Osteocyte (in vitro differentiated cells): Measurements from ENCODE around the gene LAMB1. TPM values are rescaled to one million over a fixed set of nuclear protein-coding genes. Genes with fewer than 3 reads are reported as not detected.
A peak's percentile ranks its signal among the peaks of the same experiment; 100 is the strongest.
"Not testable (repeated sequence)": the region's sequence is repeated elsewhere in the genome, so short reads cannot be mapped to it uniquely, and the experiment has no call there.

Experiments
- DNase-seq: peaks from one replicate; pipeline ENCODE4 v3.0.0; 2021; ENCODE audit warnings: mixed read lengths; ENCODE audit not compliant: unreplicated experiment; ENCODE audit errors: extremely low spot score
- H3K27ac Mint-ChIP-seq: one replicate; pipeline ENCODE4 v1.8.0; 2021; ENCODE audit warnings: mild to moderate bottlenecking, mixed read lengths; ENCODE audit not compliant: unreplicated experiment
- H3K27me3 Mint-ChIP-seq: one replicate; pipeline ENCODE4 v1.8.0; 2021; ENCODE audit warnings: mixed read lengths; ENCODE audit not compliant: unreplicated experiment
- H3K36me3 Mint-ChIP-seq: one replicate; pipeline ENCODE4 v1.8.0; 2021; ENCODE audit warnings: mixed read lengths; ENCODE audit not compliant: unreplicated experiment
- H3K4me1 Mint-ChIP-seq: one replicate; pipeline ENCODE4 v1.8.0; 2021; ENCODE audit warnings: mixed read lengths; ENCODE audit not compliant: unreplicated experiment
- H3K4me3 Mint-ChIP-seq: one replicate; pipeline ENCODE4 v1.8.0; 2021; ENCODE audit warnings: mild to moderate bottlenecking, moderate library complexity, mixed read lengths; ENCODE audit not compliant: unreplicated experiment
- H3K9me3 Mint-ChIP-seq: one replicate; pipeline ENCODE4 v1.8.0; 2021; ENCODE audit warnings: mixed read lengths; ENCODE audit not compliant: unreplicated experiment
- CTCF ChIP-seq: fragments of 200-600 bp; sonication (generic); IDR thresholded peaks from 2 replicates; pipeline ENCODE4 v1.5.0; 2021; ENCODE audit warnings: antibody characterized with exemption, mild to moderate bottlenecking, moderate library complexity
- total RNA-seq: library from RNA; stranded (reverse); gene quantifications from 2 replicates; pipeline ENCODE4 v1.2.1, GENCODE V29; 2021

Gene LAMB1
- total RNA-seq, 1 donor from 2014 or later = 1,014 TPM

GRCh38 chr7:107924841-107925504 lies 78.0 kb downstream of the LAMB1 start:
- H3K4me1 Mint-ChIP-seq = peaks cover 52% of the 10 kb centered on the region
- H3K36me3 Mint-ChIP-seq = peaks cover 88% of the 10 kb centered on the region
- H3K27ac Mint-ChIP-seq = peak overlapping the region; percentile 45
- TF ChIP-seq CTCF = no peak
- no peaks in the 10 kb centered on the region for H3K9me3 Mint-ChIP-seq
- no peaks in the 10 kb centered on the region for H3K27me3 Mint-ChIP-seq
- no peak for DNase-seq
- H3K4me3 Mint-ChIP-seq = no peak overlapping the region

GRCh38 chr7:107922886-107923285 lies 80.1 kb downstream of the LAMB1 start:
- Mint-ChIP-seq H3K9me3 (no peaks in the 10 kb centered on the region), H3K36me3 (peaks cover 81% of the 10 kb centered on the region), H3K27ac (peak overlapping the region; percentile 23), H3K4me3 (no peak overlapping the region), H3K27me3 (no peaks in the 10 kb centered on the region), H3K4me1 (peaks cover 54% of the 10 kb centered on the region)
- TF ChIP-seq CTCF = no peak
- DNase-seq = no peak

GRCh38 chr7:107921826-107922225 lies 81.1 kb downstream of the LAMB1 start:
- H3K4me1 Mint-ChIP-seq = peaks cover 45% of the 10 kb centered on the region
- H3K36me3 Mint-ChIP-seq = peaks cover 81% of the 10 kb centered on the region
- DNase-seq, H3K27ac Mint-ChIP-seq, H3K27me3 Mint-ChIP-seq, H3K9me3 Mint-ChIP-seq, H3K4me3 Mint-ChIP-seq: not testable (repeated sequence)

GRCh38 chr7:107920048-107920772 lies 82.8 kb downstream of the LAMB1 start:
- Mint-ChIP-seq H3K27ac (peak overlapping the region; percentile 66), H3K4me3 (no peak overlapping the region), H3K27me3 (no peaks in the 10 kb centered on the region), H3K36me3 (peaks cover 75% of the 10 kb centered on the region), H3K4me1 (peaks cover 29% of the 10 kb centered on the region), H3K9me3 (no peaks in the 10 kb centered on the region)
- no peak for DNase-seq
- TF ChIP-seq CTCF = no peak

GRCh38 chr7:107918948-107919347 lies 84.0 kb downstream of the LAMB1 start:
- H3K36me3 Mint-ChIP-seq = peaks cover 80% of the 10 kb centered on the region
- H3K27ac Mint-ChIP-seq = no peak overlapping the region
- DNase-seq = no peak
- no peaks in the 10 kb centered on the region for H3K9me3 Mint-ChIP-seq
- H3K4me1 Mint-ChIP-seq = peaks cover 23% of the 10 kb centered on the region
- no peaks in the 10 kb centered on the region for H3K27me3 Mint-ChIP-seq
- TF ChIP-seq CTCF = no peak
- H3K4me3 Mint-ChIP-seq = no peak overlapping the region
